DMS153 treated with DMSO at 0.1 percent for 48 hours (cell line): ENCODE data around the gene GPD2.

Experiments
- DNase-seq: peaks from one replicate; lab custom pipeline; 2025; ENCODE audit not compliant: unreplicated experiment; lab: John Stamatoyannopoulos, UW

The GPD2 gene

GRCh38 chr2:156435396-156435717, 822 bp upstream of the GPD2 start:
- no peak for DNase-seq

GRCh38 chr2:156436497-156437085, 412 bp downstream of the GPD2 start:
- no peak for DNase-seq

GRCh38 chr2:156437272-156437930, 1.2 kb downstream of the GPD2 start:
- DNase-seq: no peak

- no peak for DNase-seq
These were observed 1.8 kb downstream of the GPD2 start for GRCh38 chr2:156437931-156438410.

- no peak for DNase-seq
These were observed 6.9 kb downstream of the GPD2 start for GRCh38 chr2:156443089-156443488.

GRCh38 chr2:156445296-156446220, 9.4 kb downstream of the GPD2 start:
- DNase-seq: no peak

- no peak for DNase-seq
These were observed 11.6 kb downstream of the GPD2 start for GRCh38 chr2:156447761-156448160.

- no peak for DNase-seq
These were observed 12.6 kb downstream of the GPD2 start for GRCh38 chr2:156448766-156449165.

- no peak for DNase-seq
These were observed 16.8 kb downstream of the GPD2 start for GRCh38 chr2:156452971-156453370.

- no peak for DNase-seq
These were observed 19.3 kb downstream of the GPD2 start for GRCh38 chr2:156455361-156455975.

GRCh38 chr2:156456616-156457015, 20.4 kb downstream of the GPD2 start:
- DNase-seq: no peak

- no peak for DNase-seq
These were observed 21.6 kb downstream of the GPD2 start for GRCh38 chr2:156457523-156458517.

- no peak for DNase-seq
These were observed 23.5 kb downstream of the GPD2 start for GRCh38 chr2:156459720-156460119.

- no peak for DNase-seq
These were observed 27.9 kb downstream of the GPD2 start for GRCh38 chr2:156464106-156464505.

GRCh38 chr2:156465573-156465972, 29.4 kb downstream of the GPD2 start:
- DNase-seq: no peak

- DNase-seq: no peak
These were observed 30.7 kb downstream of the GPD2 start for GRCh38 chr2:156466739-156467405.

GRCh38 chr2:156470975-156471583, 34.9 kb downstream of the GPD2 start:
- no peak for DNase-seq

GRCh38 chr2:156471762-156472161, 35.6 kb downstream of the GPD2 start:
- DNase-seq: no peak

GRCh38 chr2:156472686-156473085, 36.5 kb downstream of the GPD2 start:
- DNase-seq: no peak
